Measurements from ENCODE around the gene RBMS3.

Gene RBMS3

GRCh38 chr3:29590461-29590860, 309.6 kb downstream of the RBMS3 start:
- no peak for DNase-seq

- no peak for DNase-seq
Observed at GRCh38 chr3:29591579-29591978, 310.7 kb downstream of the RBMS3 start.

DNA sequence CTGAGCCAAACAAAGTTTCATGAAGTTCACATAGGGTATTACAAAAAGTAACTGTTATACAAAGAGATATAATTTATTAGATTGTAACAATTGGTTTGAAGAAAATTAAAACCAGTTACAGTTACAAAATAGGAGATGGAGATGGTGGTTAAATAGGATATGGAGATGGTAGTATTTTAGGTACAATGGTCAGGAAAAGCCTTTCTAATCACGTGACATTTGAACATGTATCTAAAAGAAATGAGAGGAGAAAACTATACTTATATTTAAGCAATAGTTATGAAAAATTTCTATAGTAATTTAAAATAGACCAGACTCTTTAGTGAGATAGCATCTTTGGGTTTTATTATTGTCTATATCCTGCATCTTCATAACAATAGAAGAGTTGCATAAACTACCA, 312.9 kb downstream of the RBMS3 start:
- no peak for DNase-seq

DNA sequence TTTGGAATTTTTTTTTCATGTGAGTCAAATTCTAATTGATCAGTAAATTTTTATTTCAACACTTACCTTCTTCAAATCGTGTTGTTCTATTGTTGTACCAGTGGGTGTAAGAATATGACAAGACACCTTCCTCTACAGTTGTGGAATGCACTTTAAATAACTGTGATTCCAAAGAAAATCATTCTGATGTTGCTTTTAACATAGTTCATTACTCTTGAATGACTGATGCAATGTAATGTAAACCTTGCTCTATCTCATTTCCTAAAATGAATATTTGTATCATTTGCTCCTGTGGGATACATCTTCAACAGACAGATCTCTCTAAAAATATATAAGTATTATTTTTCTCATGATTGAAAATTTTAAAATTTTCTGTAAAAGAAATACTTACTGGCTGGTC, 313.4 kb downstream of the RBMS3 start:
- DNase-seq: no peak

- DNase-seq: no peak
Observed at GRCh38 chr3:29597376-29598008, 316.6 kb downstream of the RBMS3 start.

GRCh38 chr3:29601861-29602585, 321.2 kb downstream of the RBMS3 start:
- DNase-seq: no peak

GRCh38 chr3:29605845-29606244, 325.0 kb downstream of the RBMS3 start:
- DNase-seq: no peak

DNA sequence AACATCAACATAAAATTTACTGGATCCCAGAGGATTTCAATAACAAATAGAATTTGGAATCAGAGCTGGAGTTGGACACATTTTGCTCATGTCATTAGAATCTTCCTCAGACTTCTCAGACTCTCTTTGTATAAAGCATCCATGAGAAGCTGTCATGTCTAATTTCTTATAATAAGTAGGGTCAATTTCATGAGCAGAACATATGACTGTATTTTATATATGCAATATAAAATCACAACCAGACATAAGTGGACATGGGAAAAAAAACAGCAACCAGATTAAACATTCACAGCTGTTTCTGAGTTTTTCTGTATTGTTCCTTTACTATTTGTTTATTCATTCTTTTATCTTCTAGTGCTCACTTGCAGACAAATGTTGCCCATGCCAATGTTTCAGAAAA, 325.5 kb downstream of the RBMS3 start:
- DNase-seq: no peak

GRCh38 chr3:29608414-29609327, 327.8 kb downstream of the RBMS3 start:
- no peak for DNase-seq

GRCh38 chr3:29609328-29609811, 328.5 kb downstream of the RBMS3 start:
- DNase-seq: no peak

DNA sequence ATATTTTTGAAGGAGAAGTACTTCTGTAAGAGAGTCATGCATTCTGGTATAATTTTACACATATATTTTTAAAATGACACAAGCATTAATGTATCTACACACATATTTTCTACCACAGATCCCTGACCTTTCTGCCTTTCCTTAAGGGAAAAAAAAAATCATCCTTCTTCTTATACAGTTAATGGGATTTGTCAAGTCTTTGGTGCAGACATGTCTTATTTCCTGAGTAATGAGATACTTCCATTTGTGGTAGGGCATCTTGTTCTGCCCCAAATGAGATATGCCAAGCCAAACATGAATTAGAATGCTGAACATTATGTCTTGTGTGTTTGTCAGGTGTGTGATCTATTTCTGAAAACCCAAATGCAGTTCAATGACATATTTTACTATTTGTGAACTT, 329.9 kb downstream of the RBMS3 start:
- no peak for DNase-seq

DNA sequence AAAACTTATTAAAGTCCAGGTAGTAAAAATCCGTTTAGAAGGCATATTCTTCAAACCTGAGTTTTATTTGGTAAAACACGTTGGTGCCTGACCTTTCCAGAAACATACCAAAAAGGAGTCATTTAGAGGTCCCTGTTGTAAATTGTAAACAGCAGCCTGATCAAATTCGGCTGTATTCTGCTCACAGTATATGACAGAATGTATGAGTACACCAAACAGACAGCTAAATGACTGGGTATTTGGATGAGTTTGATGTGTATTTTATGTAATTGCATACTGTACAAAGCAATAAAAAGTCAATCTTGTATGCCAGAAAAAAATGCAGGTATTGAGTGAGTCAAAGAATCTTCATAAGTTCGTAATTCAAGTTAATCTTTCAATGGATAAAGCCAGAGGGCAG, 330.4 kb downstream of the RBMS3 start:
- DNase-seq: no peak

DNA sequence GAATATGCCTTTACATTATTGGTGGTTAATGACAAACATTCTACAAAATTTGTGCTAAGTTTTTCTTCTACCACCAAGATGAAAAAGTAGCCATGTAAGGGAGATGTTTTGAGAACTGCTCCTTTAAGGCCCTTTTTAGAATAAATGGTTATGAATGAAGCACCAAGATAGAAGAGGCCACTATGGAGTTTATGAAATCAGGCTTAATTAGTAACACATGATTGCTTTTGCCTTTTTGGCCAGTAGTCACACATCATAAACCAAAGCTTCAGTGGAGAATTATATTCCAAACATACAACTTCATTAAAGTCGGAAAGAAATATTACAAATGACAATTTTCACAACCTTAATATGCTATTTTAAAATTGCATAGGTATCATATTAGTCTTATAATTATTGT, 331.7 kb downstream of the RBMS3 start:
- DNase-seq: no peak

DNA sequence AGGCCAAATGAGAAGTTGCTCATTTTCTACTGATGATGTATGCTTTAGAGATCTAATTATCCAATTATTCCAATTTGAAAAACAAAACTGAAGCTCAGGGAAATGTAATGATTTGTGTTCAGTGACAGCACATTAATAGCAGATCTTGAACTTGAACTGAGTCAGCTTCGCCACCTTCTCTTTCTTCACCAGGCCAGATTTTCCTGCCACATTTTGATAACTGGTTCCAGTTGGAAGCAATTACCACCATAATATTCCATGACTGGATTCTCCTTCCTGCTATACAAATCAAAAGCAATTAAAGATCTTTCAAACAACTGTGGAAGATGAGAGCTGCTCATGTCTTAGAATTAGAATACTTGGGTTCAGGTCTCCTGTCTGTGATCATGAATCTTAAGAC, 334.1 kb downstream of the RBMS3 start:
- no peak for DNase-seq

GRCh38 chr3:29618395-29619282, 337.8 kb downstream of the RBMS3 start:
- DNase-seq: no peak

DNA sequence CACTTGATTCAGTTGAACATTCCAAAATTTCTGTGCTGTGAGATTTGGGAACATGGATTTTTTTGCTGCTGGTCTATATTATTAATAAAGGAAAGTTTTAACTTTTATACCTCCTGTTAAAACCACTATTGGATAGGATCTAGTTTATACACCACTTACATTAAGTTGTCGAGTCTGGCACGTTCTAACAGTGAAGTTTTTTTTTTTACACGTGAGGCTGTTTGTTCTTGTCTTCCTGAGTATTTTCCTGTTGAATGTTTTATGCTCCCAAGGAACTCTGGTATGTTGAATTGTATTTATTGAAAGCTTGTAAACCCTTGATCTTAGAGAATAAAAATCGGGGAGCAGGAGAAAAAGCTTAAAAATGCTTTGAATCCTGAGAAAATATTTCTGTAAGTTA, 338.8 kb downstream of the RBMS3 start:
- no peak for DNase-seq

DNA sequence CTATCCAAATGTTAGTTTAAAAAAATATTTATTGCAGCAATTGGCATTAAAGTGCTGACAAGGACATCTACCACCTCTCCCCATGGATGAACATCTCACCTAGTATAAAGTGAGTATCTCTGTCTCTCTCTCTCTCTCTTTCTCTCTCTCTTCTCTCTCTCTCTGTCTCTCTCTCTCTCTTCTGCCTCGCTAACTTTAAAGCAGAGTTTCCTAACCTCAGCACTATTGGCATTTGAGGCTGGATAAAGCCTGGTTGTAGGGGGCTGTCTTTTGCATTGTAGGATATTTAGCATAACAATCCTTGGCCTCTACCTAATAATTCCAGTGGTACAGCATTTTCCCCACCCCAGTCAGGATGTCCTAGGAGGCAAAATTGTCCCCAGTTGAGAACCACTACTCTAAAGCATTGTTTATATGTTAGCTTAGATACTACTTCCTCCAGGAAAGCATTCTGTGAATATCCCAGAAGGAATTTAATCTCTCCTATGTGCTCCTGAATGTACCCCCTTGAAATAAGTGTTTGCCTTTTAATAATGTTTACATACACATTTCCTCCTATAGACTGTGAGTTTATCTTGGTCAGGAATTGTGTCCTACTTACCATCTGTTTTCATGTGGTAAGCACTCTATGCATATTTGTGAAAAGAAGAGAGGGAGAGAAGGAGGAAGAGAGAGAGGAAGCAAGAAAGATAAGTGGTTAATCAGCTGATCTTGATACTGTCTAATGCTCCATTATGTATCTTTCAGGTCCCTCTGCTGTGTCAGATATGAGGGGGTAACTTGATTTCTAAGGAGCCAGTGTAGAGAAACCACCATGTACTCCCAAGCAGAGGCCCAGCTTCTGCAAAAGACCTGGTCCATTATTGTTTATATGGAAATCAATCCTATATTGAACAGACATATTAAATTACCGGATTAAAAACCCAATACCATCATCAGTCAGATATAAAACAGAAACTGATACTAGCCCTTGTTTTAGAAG, 346.6 kb downstream of the RBMS3 start:
- DNase-seq: no peak

DNA sequence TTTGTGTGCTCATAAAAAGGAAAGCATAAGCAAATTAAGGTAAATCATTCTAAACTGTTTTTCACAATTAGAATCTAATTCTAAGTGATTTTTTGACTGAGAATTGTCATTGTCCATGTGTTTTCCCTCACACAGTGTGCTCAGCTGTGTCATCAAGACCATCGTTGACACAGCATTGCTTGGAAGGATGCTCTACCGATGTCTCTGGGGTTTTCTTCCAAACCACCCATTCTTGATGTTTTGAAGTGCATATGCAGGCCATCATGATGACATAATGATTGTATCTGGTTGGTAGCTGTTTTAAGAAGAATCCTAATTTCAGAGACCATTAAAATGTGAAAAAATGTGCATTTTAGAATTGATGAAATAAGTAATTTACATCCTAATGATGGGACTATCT, 347.9 kb downstream of the RBMS3 start:
- DNase-seq: no peak

- DNase-seq: no peak
Observed at GRCh38 chr3:29635888-29636287, 355.0 kb downstream of the RBMS3 start.

- no peak for DNase-seq
Observed at GRCh38 chr3:29637068-29637467, 356.2 kb downstream of the RBMS3 start.

GRCh38 chr3:29639578-29640290, 358.9 kb downstream of the RBMS3 start:
- no peak for DNase-seq
